Activated CD4-positive, CD25-positive, alpha-beta regulatory T cell treated with anti-CD3 and anti-CD28 coated beads, Interleukin-2, amount 50 U/mL, for 72 hours (primary cell): ENCODE measurements around the gene CHN1.

Experiments used
- DNase-seq: peaks from one replicate; pipeline ENCODE4 v3.0.0; 2021

CHN1 gene

GRCh38 chr2:174918886-174919526 lies 86.2 kb downstream of the CHN1 start:
- DNase-seq: no peak

GRCh38 chr2:174916270-174916930 lies 88.8 kb downstream of the CHN1 start:
- no peak for DNase-seq

GRCh38 chr2:174914853-174915760 lies 90.1 kb downstream of the CHN1 start:
- no peak for DNase-seq

GRCh38 chr2:174908284-174908683 lies 96.9 kb downstream of the CHN1 start:
- no peak for DNase-seq

GRCh38 chr2:174903264-174903556 lies 102.0 kb downstream of the CHN1 start:
- no peak for DNase-seq

GRCh38 chr2:174902506-174903263 lies 102.5 kb downstream of the CHN1 start:
- no peak for DNase-seq

- DNase-seq: no peak
Measured at GRCh38 chr2:174901075-174901474, 104.1 kb downstream of the CHN1 start.

- DNase-seq: no peak
Measured at GRCh38 chr2:174897286-174897685, 107.9 kb downstream of the CHN1 start.

- no peak for DNase-seq
Measured at GRCh38 chr2:174893018-174893417, 112.2 kb downstream of the CHN1 start.

GRCh38 chr2:174892546-174892945 lies 112.6 kb downstream of the CHN1 start:
- no peak for DNase-seq

GRCh38 chr2:174888646-174889271 lies 116.4 kb downstream of the CHN1 start:
- no peak for DNase-seq

GRCh38 chr2:174888146-174888545 lies 117.0 kb downstream of the CHN1 start:
- no peak for DNase-seq

GRCh38 chr2:174882416-174882815 lies 122.8 kb downstream of the CHN1 start:
- DNase-seq: no peak

GRCh38 chr2:174881678-174882077 lies 123.5 kb downstream of the CHN1 start:
- no peak for DNase-seq

- no peak for DNase-seq
Measured at GRCh38 chr2:174878537-174879147, 126.5 kb downstream of the CHN1 start.

- DNase-seq: no peak
Measured at GRCh38 chr2:174877751-174878150, 127.4 kb downstream of the CHN1 start.

GRCh38 chr2:174877301-174877700 lies 127.9 kb downstream of the CHN1 start:
- DNase-seq: no peak

- DNase-seq: no peak
Measured at GRCh38 chr2:174874085-174874484, 131.1 kb downstream of the CHN1 start.

- no peak for DNase-seq
Measured at GRCh38 chr2:174873471-174873870, 131.7 kb downstream of the CHN1 start.

- DNase-seq: no peak
Measured at GRCh38 chr2:174870787-174871186, 134.4 kb downstream of the CHN1 start.

- no peak for DNase-seq
Measured at GRCh38 chr2:174868878-174869277, 136.3 kb downstream of the CHN1 start.

GRCh38 chr2:174866421-174866820 lies 138.8 kb downstream of the CHN1 start:
- no peak for DNase-seq
